ENCODE measurements around the gene POLR1C.
"Not testable (repeated sequence)": the region's sequence is repeated elsewhere in the genome, so short reads cannot be mapped to it uniquely, and the experiment has no call there.

The POLR1C gene

GRCh38 chr6:43516697-43517504 is at the start of gene POLR1C, which contains the start of gene YIPF3:
Gene POLR1C (plus strand): TSS chr6:43517089. CDS start chr6:43517110, 21 bp downstream.
Gene YIPF3 (minus strand): TSS chr6:43516926. CDS start chr6:43516807, 119 bp downstream.
- peak; percentile 98 for DNase-seq

- not testable (repeated sequence) for DNase-seq
These were observed 49.6 kb upstream of the POLR1C start for GRCh38 chr6:43467265-43467664.

- DNase-seq = no peak
These were observed 49.1 kb upstream of the POLR1C start for GRCh38 chr6:43467752-43468151.

GRCh38 chr6:43468240-43468639 is 48.6 kb upstream of the POLR1C start:
- DNase-seq = no peak

- no peak for DNase-seq
These were observed 47.9 kb upstream of the POLR1C start for GRCh38 chr6:43468748-43469681.

- no peak for DNase-seq
These were observed 46.9 kb upstream of the POLR1C start for GRCh38 chr6:43469947-43470346.

- no peak for DNase-seq
These were observed 45.5 kb upstream of the POLR1C start for GRCh38 chr6:43471399-43471798.

- no peak for DNase-seq
These were observed 44.4 kb upstream of the POLR1C start for GRCh38 chr6:43472515-43472914.

- no peak for DNase-seq
These were observed 41.4 kb upstream of the POLR1C start for GRCh38 chr6:43475516-43475915.

- DNase-seq = no peak
These were observed 40.1 kb upstream of the POLR1C start for GRCh38 chr6:43476746-43477145.

GRCh38 chr6:43477235-43478007 is 39.5 kb upstream of the POLR1C start, which contains the start of gene TJAP1:
Gene TJAP1 (plus strand): TSS chr6:43477570. CDS start chr6:43499002, 21,432 bp downstream.
- DNase-seq = peak; percentile 97

- DNase-seq = no peak
These were observed 38.9 kb upstream of the POLR1C start for GRCh38 chr6:43478008-43478372.

- DNase-seq = no peak
These were observed 35.8 kb upstream of the POLR1C start for GRCh38 chr6:43481075-43481474.

- no peak for DNase-seq
These were observed 35.2 kb upstream of the POLR1C start for GRCh38 chr6:43481591-43482236.

- DNase-seq = no peak
These were observed 28.1 kb upstream of the POLR1C start for GRCh38 chr6:43488667-43489276.

- no peak for DNase-seq
These were observed 27.4 kb upstream of the POLR1C start for GRCh38 chr6:43489277-43490072.

GRCh38 chr6:43490523-43490939 is 26.4 kb upstream of the POLR1C start:
- no peak for DNase-seq

- DNase-seq = no peak
These were observed 24.9 kb upstream of the POLR1C start for GRCh38 chr6:43491750-43492661.

- DNase-seq = no peak
These were observed 24.2 kb upstream of the POLR1C start for GRCh38 chr6:43492673-43493072.

GRCh38 chr6:43493230-43493629 is 23.7 kb upstream of the POLR1C start:
- DNase-seq = no peak

Measured in stimulated activated CD4-positive, alpha-beta T cell treated with anti-CD3 and anti-CD28 coated beads, Interleukin-4, amount 100 ng/mL, for 24 hours (primary cell).